ENCODE results near the gene MITF. TPM values are rescaled to one million over a fixed set of nuclear protein-coding genes. Genes with fewer than 3 reads are reported as not detected.

MITF gene
- total RNA-seq, 1 donor from 2014 or later, result 5.7 TPM

DNA sequence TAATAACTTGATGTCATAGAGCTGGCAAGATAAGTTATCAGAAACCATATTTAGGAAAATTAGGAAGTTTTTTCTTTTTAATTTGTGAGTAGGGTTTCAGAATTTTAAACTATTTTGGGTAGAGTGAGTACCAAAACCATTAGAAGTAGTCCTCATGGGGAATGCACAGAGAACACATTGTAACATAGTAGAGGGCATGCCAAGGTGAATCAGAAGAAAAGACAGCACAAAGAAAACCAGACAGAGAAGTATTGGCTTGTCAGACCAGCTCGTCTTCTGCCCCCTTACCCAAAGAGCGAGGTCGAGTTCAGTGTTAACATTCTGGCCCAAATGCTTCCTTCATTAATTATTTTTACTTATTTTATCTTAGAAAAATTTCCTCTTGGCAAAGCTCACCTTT, 139.0 kb downstream of the MITF start:
- no peaks in the 10 kb centered on the region for H3K27me3 Mint-ChIP-seq (ENCODE audit: low read depth)
- H3K27ac Mint-ChIP-seq (ENCODE audit: unreplicated experiment), result no peak overlapping the region
- DNase-seq (ENCODE audit: low spot score), result no peak
- H3K4me1 Mint-ChIP-seq (ENCODE audit: low read depth), result peaks cover 4% of the 10 kb centered on the region
- no peak overlapping the region for H3K4me3 Mint-ChIP-seq (ENCODE audit: unreplicated experiment)
- H3K36me3 Mint-ChIP-seq (ENCODE audit: low read depth), result no peaks in the 10 kb centered on the region
- TF ChIP-seq, protein P1, sequence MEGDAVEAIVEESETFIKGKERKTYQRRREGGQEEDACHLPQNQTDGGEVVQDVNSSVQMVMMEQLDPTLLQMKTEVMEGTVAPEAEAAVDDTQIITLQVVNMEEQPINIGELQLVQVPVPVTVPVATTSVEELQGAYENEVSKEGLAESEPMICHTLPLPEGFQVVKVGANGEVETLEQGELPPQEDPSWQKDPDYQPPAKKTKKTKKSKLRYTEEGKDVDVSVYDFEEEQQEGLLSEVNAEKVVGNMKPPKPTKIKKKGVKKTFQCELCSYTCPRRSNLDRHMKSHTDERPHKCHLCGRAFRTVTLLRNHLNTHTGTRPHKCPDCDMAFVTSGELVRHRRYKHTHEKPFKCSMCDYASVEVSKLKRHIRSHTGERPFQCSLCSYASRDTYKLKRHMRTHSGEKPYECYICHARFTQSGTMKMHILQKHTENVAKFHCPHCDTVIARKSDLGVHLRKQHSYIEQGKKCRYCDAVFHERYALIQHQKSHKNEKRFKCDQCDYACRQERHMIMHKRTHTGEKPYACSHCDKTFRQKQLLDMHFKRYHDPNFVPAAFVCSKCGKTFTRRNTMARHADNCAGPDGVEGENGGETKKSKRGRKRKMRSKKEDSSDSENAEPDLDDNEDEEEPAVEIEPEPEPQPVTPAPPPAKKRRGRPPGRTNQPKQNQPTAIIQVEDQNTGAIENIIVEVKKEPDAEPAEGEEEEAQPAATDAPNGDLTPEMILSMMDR (IDR thresholded peaks at IDR 0.05), result no peak
- no peaks in the 10 kb centered on the region for H3K9me3 Mint-ChIP-seq (ENCODE audit: low read depth)

DNA sequence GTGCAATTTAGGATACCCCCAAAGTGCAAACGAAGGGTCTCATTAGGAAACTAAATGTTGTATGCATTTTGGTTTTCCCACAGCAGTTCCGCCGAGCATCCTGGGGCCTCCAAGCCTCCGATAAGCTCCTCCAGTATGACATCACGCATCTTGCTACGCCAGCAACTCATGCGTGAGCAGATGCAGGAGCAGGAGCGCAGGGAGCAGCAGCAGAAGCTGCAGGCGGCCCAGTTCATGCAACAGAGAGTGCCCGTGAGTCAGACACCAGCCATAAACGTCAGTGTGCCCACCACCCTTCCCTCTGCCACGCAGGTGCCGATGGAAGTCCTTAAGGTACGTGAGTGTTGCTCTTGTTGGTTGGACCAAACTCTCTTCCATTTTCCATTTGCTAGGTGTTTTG, 139.8 kb downstream of the MITF start:
- H3K27ac Mint-ChIP-seq (ENCODE audit: unreplicated experiment), result no peak overlapping the region
- no peaks in the 10 kb centered on the region for H3K4me1 Mint-ChIP-seq (ENCODE audit: low read depth)
- TF ChIP-seq, protein P1 (IDR thresholded peaks at IDR 0.05), result no peak
- no peaks in the 10 kb centered on the region for H3K27me3 Mint-ChIP-seq (ENCODE audit: low read depth)
- no peaks in the 10 kb centered on the region for H3K9me3 Mint-ChIP-seq (ENCODE audit: low read depth)
- no peaks in the 10 kb centered on the region for H3K36me3 Mint-ChIP-seq (ENCODE audit: low read depth)
- H3K4me3 Mint-ChIP-seq (ENCODE audit: unreplicated experiment), result no peak overlapping the region
- peak; percentile 68 for DNase-seq (ENCODE audit: low spot score)

DNA sequence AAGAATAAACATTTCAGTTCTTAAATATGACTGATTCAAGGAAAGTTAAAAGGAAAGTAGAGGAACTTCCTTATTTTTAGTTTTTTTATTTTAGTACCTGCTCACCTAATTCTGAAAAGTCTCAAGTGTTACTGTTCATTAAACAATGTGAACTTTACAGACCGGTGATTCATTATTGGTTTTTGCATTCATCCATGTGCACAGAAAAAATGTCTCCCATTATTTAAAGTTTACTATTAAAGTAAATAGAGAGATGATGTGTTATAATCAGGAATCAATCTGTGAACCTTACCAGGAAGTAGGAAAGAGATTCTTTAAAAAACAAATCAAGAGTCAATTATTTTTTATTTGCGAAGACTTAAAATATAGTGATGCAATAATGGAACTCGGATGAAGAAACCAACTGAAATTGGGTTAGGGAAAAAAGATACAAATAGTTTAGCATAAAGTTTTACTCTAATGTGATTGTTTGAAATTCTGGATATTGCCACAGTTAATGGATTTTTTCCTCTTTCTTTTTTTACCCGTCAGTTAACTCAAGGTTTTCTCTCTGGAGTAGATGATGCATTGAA, 140.9 kb downstream of the MITF start:
- DNase-seq (ENCODE audit: low spot score), result no peak
- Mint-ChIP-seq H3K4me3 (ENCODE audit: unreplicated experiment) (no peak overlapping the region), H3K27me3 (ENCODE audit: low read depth) (no peaks in the 10 kb centered on the region), H3K36me3 (ENCODE audit: low read depth) (no peaks in the 10 kb centered on the region), H3K9me3 (ENCODE audit: low read depth) (no peaks in the 10 kb centered on the region), H3K27ac (ENCODE audit: unreplicated experiment) (no peak overlapping the region), H3K4me1 (ENCODE audit: low read depth) (no peaks in the 10 kb centered on the region)
- TF ChIP-seq, protein P1 (IDR thresholded peaks at IDR 0.05), result no peak

DNA sequence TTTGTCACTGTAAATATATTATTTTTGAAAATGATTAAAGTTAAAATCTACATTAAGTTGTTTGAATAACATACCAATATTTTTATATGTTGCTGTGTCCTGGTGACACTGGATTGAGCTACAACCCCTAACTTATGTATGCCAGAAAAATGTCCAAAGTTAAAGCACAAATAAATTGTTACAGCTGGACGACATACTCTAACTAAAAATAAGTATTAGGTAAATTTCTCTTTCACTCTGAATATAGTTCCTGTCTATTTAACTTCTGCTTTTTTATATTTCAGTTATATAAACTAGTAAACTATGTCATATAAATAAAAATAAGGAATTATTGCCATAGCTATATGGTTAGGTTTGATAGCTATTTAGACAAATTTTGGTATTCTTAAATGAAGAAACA, 141.8 kb downstream of the MITF start:
- H3K4me1 Mint-ChIP-seq (ENCODE audit: low read depth), result no peaks in the 10 kb centered on the region
- H3K27ac Mint-ChIP-seq (ENCODE audit: unreplicated experiment), result no peak overlapping the region
- no peaks in the 10 kb centered on the region for H3K9me3 Mint-ChIP-seq (ENCODE audit: low read depth)
- DNase-seq (ENCODE audit: low spot score), result no peak
- H3K36me3 Mint-ChIP-seq (ENCODE audit: low read depth), result no peaks in the 10 kb centered on the region
- no peaks in the 10 kb centered on the region for H3K27me3 Mint-ChIP-seq (ENCODE audit: low read depth)
- no peak overlapping the region for H3K4me3 Mint-ChIP-seq (ENCODE audit: unreplicated experiment)
- TF ChIP-seq, protein P1 (IDR thresholded peaks at IDR 0.05), result no peak

DNA sequence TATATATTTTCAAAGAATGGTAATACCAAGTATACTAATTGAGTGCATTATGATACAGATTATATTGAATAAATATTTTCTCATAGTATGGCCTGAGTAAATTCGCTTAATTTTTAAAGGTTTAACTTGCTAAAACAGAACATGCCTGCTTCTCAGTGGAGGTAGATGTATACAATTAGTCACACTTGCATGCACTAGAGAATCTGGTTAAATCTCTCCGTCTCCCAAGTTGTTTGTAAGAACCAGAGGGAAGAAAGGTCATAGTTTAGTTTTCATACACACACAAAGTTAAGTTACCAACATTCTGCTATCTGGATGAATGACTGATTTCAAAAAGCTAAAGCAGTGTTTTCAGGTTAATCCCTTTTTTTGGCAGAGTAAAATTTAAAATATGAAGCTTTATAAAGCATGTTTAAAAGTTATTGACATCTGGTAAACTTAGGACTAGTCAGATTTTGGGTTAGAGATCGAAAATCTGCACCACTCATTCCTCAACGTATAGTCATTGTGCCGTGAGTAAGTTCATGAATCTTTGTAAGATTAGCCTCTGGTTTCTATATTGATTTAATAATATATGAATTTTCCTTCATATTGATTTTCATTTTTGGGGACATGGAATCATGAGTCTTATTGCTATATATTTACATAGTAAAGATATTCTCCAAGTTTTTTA, 142.6 kb downstream of the MITF start:
- Mint-ChIP-seq H3K9me3 (ENCODE audit: low read depth) (no peaks in the 10 kb centered on the region), H3K4me3 (ENCODE audit: unreplicated experiment) (no peak overlapping the region), H3K27me3 (ENCODE audit: low read depth) (no peaks in the 10 kb centered on the region), H3K4me1 (ENCODE audit: low read depth) (no peaks in the 10 kb centered on the region), H3K36me3 (ENCODE audit: low read depth) (no peaks in the 10 kb centered on the region), H3K27ac (ENCODE audit: unreplicated experiment) (no peak overlapping the region)
- TF ChIP-seq, protein P1 (IDR thresholded peaks at IDR 0.05), result no peak
- no peak for DNase-seq (ENCODE audit: low spot score)
